NK-92 (cell line): ENCODE results near the gene HTT-AS.
"Not testable (repeated sequence)": the region's sequence is repeated elsewhere in the genome, so short reads cannot be mapped to it uniquely, and the experiment has no call there.

Experiments used
- DNase-seq: peaks from one replicate; lab custom pipeline; 2025; ENCODE audit not compliant: unreplicated experiment; lab: John Stamatoyannopoulos, UW

Gene HTT-AS

GRCh38 chr4:3074078-3074845 lies at the start of gene HTT-AS, which contains the start of gene HTT:
HTT-AS (minus strand) TSS chr4:3074538.
HTT (plus strand) TSS chr4:3074681; CDS start chr4:3074826, 145 bp downstream.
- peak; percentile 82 for DNase-seq

GRCh38 chr4:3123181-3123671 lies 48.9 kb upstream of the HTT-AS start:
- no peak for DNase-seq

GRCh38 chr4:3122081-3122563 lies 47.8 kb upstream of the HTT-AS start:
- no peak for DNase-seq

- no peak for DNase-seq
Observed at GRCh38 chr4:3121596-3121995, 47.3 kb upstream of the HTT-AS start.

GRCh38 chr4:3121110-3121509 lies 46.8 kb upstream of the HTT-AS start:
- no peak for DNase-seq

DNA sequence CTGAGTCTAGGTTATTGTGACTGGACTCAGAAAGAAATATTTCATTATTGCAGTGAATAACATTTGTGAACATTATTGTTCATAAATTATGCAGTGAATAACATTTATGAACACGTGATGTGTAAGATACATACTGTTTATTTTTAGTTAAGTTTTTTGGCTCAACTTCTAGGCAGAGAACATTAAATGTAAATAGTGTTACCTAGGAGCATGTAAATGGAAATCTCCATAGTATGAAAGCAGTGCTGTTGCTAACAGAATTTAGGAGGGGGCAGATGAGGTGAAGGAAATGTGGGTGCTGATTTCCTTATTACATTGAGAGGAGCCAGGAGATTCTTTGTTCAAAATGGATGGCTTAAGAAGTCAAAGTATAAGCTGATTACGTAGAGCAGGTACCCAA lies 45.1 kb upstream of the HTT-AS start:
- DNase-seq, result no peak

GRCh38 chr4:3118312-3118711 lies 44.0 kb upstream of the HTT-AS start:
- DNase-seq, result no peak

GRCh38 chr4:3116955-3117354 lies 42.6 kb upstream of the HTT-AS start:
- no peak for DNase-seq

DNA sequence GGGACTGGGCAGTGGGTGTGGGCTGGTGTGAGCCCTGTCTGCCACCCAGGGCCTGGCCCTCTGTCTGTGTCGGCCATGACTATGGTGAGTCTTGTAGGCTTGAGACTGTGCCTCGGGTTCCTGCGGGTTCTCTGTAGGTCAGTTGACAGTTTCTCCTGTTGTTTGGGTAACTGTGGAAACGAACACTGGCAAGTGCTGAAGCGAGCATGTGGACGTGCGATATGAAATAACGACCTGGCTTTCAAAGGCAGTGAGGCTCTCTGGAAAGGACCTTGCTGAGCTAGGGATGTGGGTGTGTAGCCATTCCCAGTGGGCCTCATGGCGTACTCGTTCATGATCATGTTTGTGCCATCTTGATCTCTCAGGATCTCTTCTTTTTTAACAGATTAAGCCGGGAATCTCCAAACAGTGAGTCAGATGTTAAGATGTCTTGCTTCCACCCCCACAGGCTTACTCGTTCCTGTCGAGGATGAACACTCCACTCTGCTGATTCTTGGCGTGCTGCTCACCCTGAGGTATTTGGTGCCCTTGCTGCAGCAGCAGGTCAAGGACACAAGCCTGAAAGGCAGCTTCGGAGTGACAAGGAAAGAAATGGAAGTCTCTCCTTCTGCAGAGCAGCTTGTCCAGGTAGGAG lies 41.4 kb upstream of the HTT-AS start:
- no peak for DNase-seq

DNA sequence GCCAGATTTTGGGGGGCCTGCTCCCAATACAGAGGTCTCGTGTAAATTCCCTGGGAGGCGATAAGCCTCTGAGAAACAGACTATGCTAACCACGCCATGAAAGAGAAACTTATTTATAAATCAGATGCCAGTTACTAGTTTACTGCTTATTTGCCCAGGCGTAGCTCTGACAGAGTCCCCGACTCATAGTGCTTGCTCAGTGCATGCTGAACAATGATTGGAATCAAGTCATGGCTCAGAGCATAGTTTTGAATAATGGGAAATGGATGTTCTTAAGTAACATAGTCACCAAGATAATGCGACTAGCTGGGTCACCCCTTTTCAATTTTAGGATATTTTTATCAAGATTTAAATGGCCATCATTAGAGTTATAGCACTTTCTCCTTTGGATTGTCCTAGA lies 40.0 kb upstream of the HTT-AS start:
- DNase-seq, result no peak

DNA sequence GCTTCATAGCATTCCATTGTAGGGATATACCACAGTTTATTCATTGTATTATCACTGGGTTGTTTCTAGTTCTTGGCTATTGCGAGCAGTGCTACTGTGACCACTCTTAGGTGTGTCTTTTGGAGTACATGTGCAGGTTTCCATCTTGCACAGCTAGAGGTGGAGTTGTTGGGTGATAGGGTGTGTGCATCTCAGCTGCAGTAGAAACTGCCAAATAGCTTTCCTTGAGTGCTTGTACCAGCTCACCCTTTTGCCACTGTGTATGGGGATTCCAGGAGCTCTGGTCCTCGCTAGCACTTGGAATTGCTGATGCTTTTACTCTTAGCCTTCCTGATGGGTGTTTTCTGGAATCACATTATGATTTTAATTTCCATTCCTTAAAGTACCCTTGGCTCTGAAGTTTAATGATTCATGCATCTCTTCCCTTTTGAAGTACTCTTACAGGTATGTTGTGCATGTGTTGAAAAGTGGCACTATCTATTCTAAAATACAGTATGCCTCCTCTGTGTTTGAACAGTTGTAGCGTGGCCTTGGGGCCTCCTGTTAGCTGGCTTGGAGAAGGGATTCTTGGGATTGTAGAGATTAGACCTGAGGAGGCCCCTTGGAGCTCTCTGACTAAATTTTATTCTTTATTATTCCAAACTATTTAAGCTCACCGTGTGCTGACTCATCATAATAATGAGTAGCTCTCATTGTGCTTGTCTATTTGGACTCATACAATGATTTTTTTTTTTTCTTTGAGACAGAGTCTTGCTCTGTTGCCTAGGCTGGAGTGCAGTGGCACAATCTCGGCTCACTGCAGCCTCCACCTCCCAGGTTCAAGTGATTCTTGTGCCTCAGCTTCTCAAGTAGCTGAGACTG lies 38.5 kb upstream of the HTT-AS start:
- DNase-seq, result no peak

GRCh38 chr4:3112201-3112600 lies 37.9 kb upstream of the HTT-AS start:
- no peak for DNase-seq

DNA sequence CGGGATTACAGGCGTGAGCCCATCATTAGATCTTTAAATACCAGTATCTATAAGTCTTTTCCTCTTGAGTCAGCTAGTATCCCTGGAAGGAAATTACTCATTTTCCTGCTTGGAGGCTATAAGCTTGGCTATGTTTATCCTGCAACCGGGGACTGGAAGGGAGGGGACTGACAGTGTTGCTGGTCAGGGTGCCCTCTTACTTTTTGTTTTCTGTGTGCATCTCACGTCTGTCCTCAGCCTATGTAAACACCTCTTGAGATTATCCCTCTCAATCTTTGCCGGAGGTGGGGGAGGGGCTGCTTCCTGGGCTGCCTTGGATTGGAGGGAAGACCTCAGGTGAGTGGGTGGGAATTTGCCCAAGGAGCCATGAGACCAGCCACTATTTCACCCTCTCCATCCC lies 37.1 kb upstream of the HTT-AS start:
- DNase-seq, result no peak

DNA sequence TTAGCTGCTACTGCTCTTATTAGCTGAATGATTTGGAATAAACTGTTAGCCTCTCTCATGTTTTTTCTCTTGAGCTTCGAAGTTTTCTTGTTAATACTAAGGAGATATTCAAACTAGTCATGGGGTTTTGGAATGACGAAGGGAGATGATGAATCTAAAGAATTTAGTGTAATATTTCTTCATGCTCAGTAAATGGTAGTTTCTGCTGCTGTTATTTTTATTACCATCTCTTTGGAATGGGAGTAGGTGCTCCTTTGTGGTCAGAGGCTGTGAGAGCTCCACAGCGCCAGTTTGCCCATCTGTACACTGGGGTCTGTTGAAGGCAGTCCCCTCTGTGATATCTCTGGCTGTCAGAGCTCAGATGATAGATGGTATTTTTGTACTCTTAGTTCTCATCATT lies 33.9 kb upstream of the HTT-AS start:
- DNase-seq, result no peak

GRCh38 chr4:3107691-3108121 lies 33.4 kb upstream of the HTT-AS start:
- no peak for DNase-seq

DNA sequence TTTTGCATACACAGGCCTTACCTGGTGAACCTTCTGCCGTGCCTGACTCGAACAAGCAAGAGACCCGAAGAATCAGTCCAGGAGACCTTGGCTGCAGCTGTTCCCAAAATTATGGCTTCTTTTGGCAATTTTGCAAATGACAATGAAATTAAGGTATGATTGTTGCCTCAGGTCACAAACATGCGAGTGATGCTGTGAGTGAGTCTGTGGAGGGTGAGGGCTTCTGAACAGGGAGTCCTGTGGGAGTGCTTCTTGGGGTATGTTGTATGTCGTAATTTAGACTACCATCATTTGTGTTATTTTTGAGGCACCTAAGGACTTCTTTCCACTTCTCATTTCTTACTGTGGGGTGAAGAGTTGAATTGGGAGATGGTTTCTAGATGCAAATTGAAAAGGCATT lies 32.9 kb upstream of the HTT-AS start:
- DNase-seq, result no peak

- no peak for DNase-seq
Observed at GRCh38 chr4:3106339-3107186, 32.2 kb upstream of the HTT-AS start.

DNA sequence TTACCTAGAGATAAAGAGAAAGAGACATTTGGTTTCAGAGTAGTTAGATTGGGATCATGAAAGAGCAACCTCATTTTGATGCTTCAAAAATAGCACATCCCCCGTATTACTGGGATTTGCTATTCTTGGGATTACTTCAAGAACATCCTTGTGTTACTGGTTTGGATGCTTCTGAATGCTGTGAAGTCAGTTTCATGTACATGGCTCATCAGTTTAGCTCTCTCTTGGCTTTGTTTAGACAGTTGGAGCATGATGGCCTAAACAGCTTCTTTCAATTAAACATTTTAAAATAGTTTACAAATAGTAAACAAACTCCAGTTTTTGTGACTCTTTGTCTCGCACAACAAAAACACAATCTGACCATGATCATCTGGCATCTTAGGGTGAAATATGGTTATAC lies 24.0 kb upstream of the HTT-AS start:
- no peak for DNase-seq

GRCh38 chr4:3096202-3096601 lies 21.9 kb upstream of the HTT-AS start:
- DNase-seq, result no peak

GRCh38 chr4:3094701-3095100 lies 20.4 kb upstream of the HTT-AS start:
- DNase-seq, result not testable (repeated sequence)
